ENCODE data around the gene MYO1H. TPM values are rescaled to one million over a fixed set of nuclear protein-coding genes. Genes with fewer than 3 reads are reported as not detected.

The MYO1H gene
- total RNA-seq, 2 experiments from 2014 or later, result not detected

- no peak overlapping the region for H3K27ac Mint-ChIP-seq
- DNase-seq (no peak), ATAC-seq (ENCODE audit: poor library complexity) (no peak)
- intact Hi-C loops (cut with DNase I, micrococcal nuclease), result no loop called here
- TF ChIP-seq CTCF (IDR thresholded peaks at IDR 0.05), result no peak
- no peaks in the 10 kb centered on the region for H3K4me1 Mint-ChIP-seq (ENCODE audit: low read depth)
- H3K9me3 Mint-ChIP-seq, result no peaks in the 10 kb centered on the region
- no peaks in the 10 kb centered on the region for H3K27me3 Mint-ChIP-seq
- ChIA-PET POLR2A (no interaction called here), CTCF (no interaction called here)
- H3K4me1 ChIP-seq (ENCODE audit: insufficient read depth, low read length), result no peaks in the 10 kb centered on the region
- no peaks in the 10 kb centered on the region for H3K27me3 ChIP-seq (ENCODE audit: control insufficient read depth in 1 of 2, insufficient read depth in 2 of 2, low read length in 2 of 2)
- peaks cover 20% of the 10 kb centered on the region for H3K36me3 ChIP-seq (ENCODE audit: insufficient read depth, low read length)
- peaks cover 35% of the 10 kb centered on the region for H3K36me3 Mint-ChIP-seq (ENCODE audit: low read depth)
- H3K27ac ChIP-seq (ENCODE audit: low read depth in 1 of 2, low read length in 2 of 2), result no peak overlapping the region
- no peak overlapping the region for H3K4me3 ChIP-seq (ENCODE audit: low read length)
- H3K9me3 ChIP-seq (ENCODE audit: control insufficient read depth in 1 of 2, insufficient read depth in 1 of 2, low read length in 2 of 2), result no peaks in the 10 kb centered on the region
- no peak overlapping the region for H3K4me3 Mint-ChIP-seq
Measured at GRCh38 chr12:109443794-109444193, 96.1 kb downstream of the MYO1H start.

- no peaks in the 10 kb centered on the region for H3K27me3 ChIP-seq (ENCODE audit: control insufficient read depth in 1 of 2, insufficient read depth in 2 of 2, low read length in 2 of 2)
- no peaks in the 10 kb centered on the region for H3K9me3 ChIP-seq (ENCODE audit: control insufficient read depth in 1 of 2, insufficient read depth in 1 of 2, low read length in 2 of 2)
- no peak for TF ChIP-seq CTCF (IDR thresholded peaks at IDR 0.05)
- Mint-ChIP-seq H3K36me3 (ENCODE audit: low read depth) (peaks cover 39% of the 10 kb centered on the region), H3K27me3 (no peaks in the 10 kb centered on the region), H3K27ac (no peak overlapping the region), H3K9me3 (no peaks in the 10 kb centered on the region), H3K4me1 (ENCODE audit: low read depth) (no peaks in the 10 kb centered on the region), H3K4me3 (no peak overlapping the region)
- intact Hi-C loops (cut with DNase I, micrococcal nuclease), result no loop called here
- H3K27ac ChIP-seq (ENCODE audit: low read depth in 1 of 2, low read length in 2 of 2), result no peak overlapping the region
- H3K4me3 ChIP-seq (ENCODE audit: low read length), result no peak overlapping the region
- no peaks in the 10 kb centered on the region for H3K4me1 ChIP-seq (ENCODE audit: insufficient read depth, low read length)
- ATAC-seq (ENCODE audit: poor library complexity) (no peak), DNase-seq (no peak)
- CTCF ChIA-PET, result no interaction called here
- POLR2A ChIA-PET, result no interaction called here
- H3K36me3 ChIP-seq (ENCODE audit: insufficient read depth, low read length), result peaks cover 25% of the 10 kb centered on the region
Measured at GRCh38 chr12:109444259-109444658, 96.6 kb downstream of the MYO1H start.

- Mint-ChIP-seq H3K36me3 (ENCODE audit: low read depth) (peaks cover 46% of the 10 kb centered on the region), H3K27ac (no peak overlapping the region), H3K4me3 (no peak overlapping the region), H3K9me3 (no peaks in the 10 kb centered on the region), H3K4me1 (ENCODE audit: low read depth) (no peaks in the 10 kb centered on the region), H3K27me3 (no peaks in the 10 kb centered on the region)
- ChIA-PET CTCF (no interaction called here), POLR2A (no interaction called here)
- Histone ChIP-seq H3K27ac (ENCODE audit: low read depth in 1 of 2, low read length in 2 of 2) (no peak overlapping the region), H3K27me3 (ENCODE audit: control insufficient read depth in 1 of 2, insufficient read depth in 2 of 2, low read length in 2 of 2) (no peaks in the 10 kb centered on the region), H3K4me3 (ENCODE audit: low read length) (no peak overlapping the region), H3K9me3 (ENCODE audit: control insufficient read depth in 1 of 2, insufficient read depth in 1 of 2, low read length in 2 of 2) (no peaks in the 10 kb centered on the region), H3K36me3 (ENCODE audit: insufficient read depth, low read length) (peaks cover 29% of the 10 kb centered on the region), H3K4me1 (ENCODE audit: insufficient read depth, low read length) (no peaks in the 10 kb centered on the region)
- ATAC-seq (ENCODE audit: poor library complexity), result no peak
- TF ChIP-seq CTCF (IDR thresholded peaks at IDR 0.05), result no peak
- DNase-seq, result no peak
- intact Hi-C loops (cut with DNase I, micrococcal nuclease), result no loop called here
Measured at GRCh38 chr12:109445191-109445609, 97.5 kb downstream of the MYO1H start.
